HG03196 (cell line): ENCODE results near the gene SYMPK.

Source experiments
- ATAC-seq: cut with Tn5 transposase; IDR thresholded peaks from one replicate; pipeline ENCODE4 v1.9.1; 2021; ENCODE audit not compliant: unreplicated experiment

SYMPK gene

GRCh38 chr19:45886427-45887199 is 23.7 kb upstream of the SYMPK start:
- peak; percentile 45 for ATAC-seq

GRCh38 chr19:45885556-45886426 is 22.8 kb upstream of the SYMPK start, which contains the start of gene IRF2BP1:
TSS of gene IRF2BP1 (minus strand) at chr19:45886141. CDS start at chr19:45885774, 367 bp downstream.
- peak; percentile 44 for ATAC-seq

- ATAC-seq = no peak
Observed at GRCh38 chr19:45884682-45885555, 22.0 kb upstream of the SYMPK start.

- no peak for ATAC-seq
Observed at GRCh38 chr19:45883881-45884681, 21.1 kb upstream of the SYMPK start.

GRCh38 chr19:45883586-45883880 is 20.6 kb upstream of the SYMPK start:
- ATAC-seq = no peak

GRCh38 chr19:45882652-45883585 is 20.0 kb upstream of the SYMPK start:
- ATAC-seq = no peak

- no peak for ATAC-seq
Observed at GRCh38 chr19:45881909-45882528, 19.1 kb upstream of the SYMPK start.

GRCh38 chr19:45881082-45881908 is 18.3 kb upstream of the SYMPK start:
- no peak for ATAC-seq

- ATAC-seq = no peak
Observed at GRCh38 chr19:45879971-45880370, 17.0 kb upstream of the SYMPK start.

- ATAC-seq = no peak
Observed at GRCh38 chr19:45879055-45879454, 16.1 kb upstream of the SYMPK start.

- ATAC-seq = no peak
Observed at GRCh38 chr19:45878043-45878794, 15.3 kb upstream of the SYMPK start.

GRCh38 chr19:45876411-45877197 is 13.7 kb upstream of the SYMPK start:
- no peak for ATAC-seq

GRCh38 chr19:45876161-45876410 is 13.1 kb upstream of the SYMPK start:
- no peak for ATAC-seq

- no peak for ATAC-seq
Observed at GRCh38 chr19:45874620-45874966, 11.6 kb upstream of the SYMPK start.

GRCh38 chr19:45873219-45873772 is 10.3 kb upstream of the SYMPK start:
- ATAC-seq = no peak

GRCh38 chr19:45872095-45872919 is 9.4 kb upstream of the SYMPK start:
- no peak for ATAC-seq
